ENCODE results near the gene SLC25A22.

SLC25A22 gene

GRCh38 chr11:769887-770641 is 28.0 kb downstream of the SLC25A22 start:
- H3K27ac ChIP-seq, result no peak overlapping the region
- TF ChIP-seq CTCF (conservative IDR thresholded peaks at IDR 0.05) (no peak), ZFX (IDR thresholded peaks at IDR 0.05) (no peak)

- no peak overlapping the region for H3K27ac ChIP-seq
- TF ChIP-seq ZFX (IDR thresholded peaks at IDR 0.05), result no peak
- TF ChIP-seq CTCF (conservative IDR thresholded peaks at IDR 0.05), result no peak
Observed at GRCh38 chr11:767238-767637, 30.8 kb downstream of the SLC25A22 start.

- TF ChIP-seq CTCF (conservative IDR thresholded peaks at IDR 0.05) (no peak), ZFX (IDR thresholded peaks at IDR 0.05) (no peak)
- H3K27ac ChIP-seq, result no peak overlapping the region
Observed at GRCh38 chr11:766936-767210, 31.2 kb downstream of the SLC25A22 start.

GRCh38 chr11:766106-766935 is 31.8 kb downstream of the SLC25A22 start:
- TF ChIP-seq ZFX (IDR thresholded peaks at IDR 0.05) (no peak; the same call in 1 of the 2 replicates), CTCF (conservative IDR thresholded peaks at IDR 0.05) (no peak)
- H3K27ac ChIP-seq, result no peak overlapping the region

GRCh38 chr11:765802-766091 is 32.3 kb downstream of the SLC25A22 start:
- no peak overlapping the region for H3K27ac ChIP-seq
- TF ChIP-seq CTCF (conservative IDR thresholded peaks at IDR 0.05) (no peak), ZFX (IDR thresholded peaks at IDR 0.05) (no peak)

- H3K27ac ChIP-seq, result no peak overlapping the region
- no peak for TF ChIP-seq ZFX (IDR thresholded peaks at IDR 0.05)
- TF ChIP-seq CTCF (conservative IDR thresholded peaks at IDR 0.05), result no peak; the same call in 1 of the 2 replicates
Observed at GRCh38 chr11:765025-765801, 32.9 kb downstream of the SLC25A22 start.

Data from C4-2B (cell line).